ENCODE measurements around the gene DSC3.
A peak's percentile ranks its signal among the peaks of the same experiment; 100 is the strongest.
"Not testable (repeated sequence)": the region's sequence is repeated elsewhere in the genome, so short reads cannot be mapped to it uniquely, and the experiment has no call there.

DSC3 gene

DNA sequence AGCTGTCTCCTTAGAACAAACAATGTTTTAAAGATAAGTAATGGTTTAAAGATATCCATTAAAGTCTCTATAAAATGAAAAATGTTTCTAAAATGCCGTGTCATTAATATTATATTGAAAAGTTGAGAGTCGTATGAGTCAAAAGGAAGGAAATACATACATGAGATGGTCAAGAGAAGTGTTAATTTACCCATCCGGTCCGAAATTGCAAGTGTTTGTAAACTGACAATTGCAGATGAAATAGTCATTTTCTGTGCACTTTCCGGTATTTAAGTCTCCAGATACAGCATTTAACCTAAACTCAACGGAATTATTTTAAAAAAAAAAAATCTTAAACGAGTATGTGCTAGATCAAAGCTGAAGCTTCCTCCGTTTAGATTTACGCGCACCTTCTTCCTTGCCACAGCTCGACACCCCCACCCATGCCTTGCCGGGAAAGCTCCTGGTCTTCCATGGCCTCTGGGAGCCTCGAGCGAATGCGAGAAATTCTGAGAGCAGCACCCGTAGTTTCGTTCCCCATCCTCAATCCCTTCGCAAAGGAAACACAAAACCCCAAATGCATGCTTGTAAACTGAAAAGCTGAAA is 1.8 kb downstream of the DSC3 start:
- DNase-seq: no peak

DNA sequence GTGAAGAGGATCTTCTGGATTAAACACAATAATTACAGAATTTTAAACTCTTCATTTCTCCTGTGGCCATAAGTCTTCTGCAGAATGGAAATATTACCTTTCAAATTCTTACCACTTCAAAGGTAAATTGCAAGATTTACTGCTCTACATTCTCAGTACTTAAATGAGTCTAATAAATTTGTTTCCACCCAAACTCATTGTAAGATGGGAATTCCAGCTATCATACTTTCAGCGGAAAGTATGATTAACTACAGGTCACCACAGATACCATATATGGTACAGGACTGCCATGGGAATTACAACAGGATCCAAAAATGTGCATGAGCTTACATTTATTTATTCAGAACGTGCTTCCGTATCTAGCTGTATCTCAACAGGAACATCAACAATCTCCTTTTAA is 3.1 kb downstream of the DSC3 start:
- no peak for DNase-seq

DNA sequence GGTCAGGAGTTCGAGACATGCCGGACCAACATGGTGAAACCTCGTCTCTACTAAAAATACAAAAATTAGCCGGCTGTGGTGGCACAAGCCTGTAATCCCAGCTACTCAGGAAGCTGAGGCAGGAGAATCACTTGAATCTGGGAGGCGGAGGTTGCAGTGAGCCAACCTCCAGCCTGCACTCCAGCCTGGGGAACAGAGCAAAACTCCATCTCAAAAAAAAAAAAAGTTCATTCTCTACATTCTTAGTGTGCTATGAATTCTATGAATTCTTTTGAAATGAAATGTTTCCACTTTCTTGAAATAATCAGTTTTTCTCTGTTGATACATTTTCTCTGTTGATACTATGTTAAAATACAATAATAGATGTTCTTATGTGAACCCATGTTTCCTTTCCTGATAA is 4.9 kb downstream of the DSC3 start:
- DNase-seq: not testable (repeated sequence)

DNA sequence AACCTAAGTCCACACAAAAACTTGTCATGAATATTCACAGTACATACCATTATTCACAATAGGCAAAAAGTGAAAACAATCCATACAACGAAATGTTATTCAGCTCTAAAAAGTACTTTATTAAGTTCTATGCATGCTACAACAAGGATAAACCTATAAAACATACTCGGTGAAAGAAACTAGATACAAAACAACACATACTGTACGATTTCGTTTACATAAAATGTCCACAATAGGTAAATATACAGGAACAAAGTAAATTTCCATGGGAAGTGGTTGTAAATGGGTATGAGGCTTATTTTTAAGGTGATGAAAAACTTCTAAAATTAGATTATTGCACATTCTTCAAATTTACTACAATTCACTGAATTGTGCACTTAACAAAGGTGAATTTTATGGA is 8.0 kb downstream of the DSC3 start:
- DNase-seq: no peak

DNA sequence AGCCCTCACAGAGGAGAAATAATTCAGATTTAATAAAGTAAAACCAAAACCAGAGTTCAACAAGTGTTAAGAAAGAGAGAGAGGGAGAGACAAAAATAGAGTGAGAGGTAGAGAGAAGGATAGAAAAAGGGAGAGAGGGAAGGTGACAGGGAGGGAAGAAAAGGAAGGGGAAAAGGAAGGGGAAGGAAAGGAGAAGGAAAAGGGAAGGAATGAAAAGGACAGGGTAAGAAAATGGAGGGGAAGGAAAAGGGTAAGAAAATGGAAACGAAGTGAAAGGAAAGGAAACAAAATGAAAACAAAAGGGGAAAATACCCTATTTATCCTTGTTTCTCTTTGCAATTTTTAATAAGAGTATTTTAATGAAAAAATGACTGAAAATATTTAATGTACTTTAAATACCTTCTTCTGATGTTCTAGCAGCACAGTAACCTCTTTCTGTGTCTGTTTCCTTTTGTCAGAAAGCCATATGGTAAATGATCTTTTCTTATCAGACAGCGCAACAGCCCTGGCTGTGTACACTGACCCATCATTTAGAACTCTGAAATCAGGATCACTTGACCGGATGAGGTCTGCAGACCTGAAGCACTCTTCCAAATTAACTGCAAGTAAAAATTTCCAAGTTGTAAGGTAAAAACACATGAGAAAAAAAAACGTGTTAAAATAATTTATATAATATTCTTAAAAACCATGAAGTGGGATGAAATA is 11.8 kb downstream of the DSC3 start:
- DNase-seq: no peak

DNA sequence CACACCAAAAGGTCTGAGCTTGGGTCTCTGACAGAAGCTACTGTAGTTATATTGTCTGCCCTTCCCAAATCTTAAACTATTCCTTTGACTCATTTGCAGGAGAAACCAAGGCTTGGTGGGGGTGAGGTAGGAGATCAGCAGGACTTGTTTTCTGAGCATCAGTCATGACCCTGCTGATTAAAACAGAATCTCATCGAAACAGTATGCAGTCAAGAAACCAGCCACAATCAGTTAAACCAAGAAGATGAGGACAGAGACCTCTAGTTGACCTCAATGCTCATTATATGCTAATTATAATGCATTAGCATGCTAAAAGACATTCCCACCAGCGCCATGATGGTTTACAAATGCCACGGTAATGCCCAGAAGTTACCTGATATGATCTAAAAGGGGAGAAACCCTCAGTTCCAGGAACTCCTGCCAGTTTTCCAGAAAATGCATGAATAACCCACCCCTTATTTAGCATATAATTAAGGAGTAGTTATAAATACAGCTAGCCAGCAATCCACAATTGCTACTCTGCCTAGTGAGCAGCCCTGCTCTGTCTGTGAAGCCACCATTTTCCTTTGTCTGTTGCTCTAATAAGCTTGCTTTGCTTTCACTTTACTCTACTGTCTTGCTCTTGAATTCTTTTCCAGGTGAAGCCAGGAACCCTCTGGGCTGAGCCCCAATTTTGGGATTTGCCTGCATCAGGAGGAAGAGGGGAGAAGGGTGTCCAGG is 26.7 kb downstream of the DSC3 start:
- no peak for DNase-seq

DNA sequence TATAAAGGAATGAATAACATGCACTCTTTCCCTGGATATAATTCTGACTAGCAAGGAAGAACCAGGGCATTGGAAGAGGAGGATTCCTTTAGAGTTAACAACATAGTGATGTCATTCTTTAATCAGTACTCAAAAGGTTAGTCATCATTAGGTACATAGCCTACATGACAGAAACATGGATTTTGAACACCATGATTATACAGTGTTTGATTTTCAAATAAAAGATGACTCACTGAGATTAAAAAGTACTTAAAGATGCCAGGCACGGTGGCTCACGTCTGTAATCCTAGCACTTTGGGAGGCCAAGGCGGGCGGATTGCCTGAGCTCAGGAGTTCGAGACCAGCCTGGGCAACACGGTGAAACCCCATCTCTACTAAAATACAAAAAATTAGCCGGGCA is 31.1 kb downstream of the DSC3 start:
- not testable (repeated sequence) for DNase-seq

DNA sequence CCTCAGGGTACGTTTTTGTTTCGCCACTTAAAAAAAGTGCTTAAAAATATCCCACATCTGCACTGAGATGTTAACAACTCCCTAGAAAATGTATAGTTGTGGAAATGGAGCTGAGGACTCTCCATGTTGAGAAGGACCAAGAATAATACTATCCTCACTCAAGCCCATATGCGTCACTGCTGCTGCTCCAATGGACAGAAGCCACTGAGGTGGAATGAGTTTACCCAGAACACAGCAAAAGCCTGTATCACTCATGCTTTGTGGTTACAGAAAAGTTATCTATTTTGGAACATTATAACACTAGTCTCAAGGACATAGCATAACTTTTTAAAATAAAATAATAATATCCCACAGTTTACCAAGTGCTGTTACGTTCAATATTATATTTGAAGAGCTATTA is 31.9 kb downstream of the DSC3 start:
- DNase-seq: no peak

DNA sequence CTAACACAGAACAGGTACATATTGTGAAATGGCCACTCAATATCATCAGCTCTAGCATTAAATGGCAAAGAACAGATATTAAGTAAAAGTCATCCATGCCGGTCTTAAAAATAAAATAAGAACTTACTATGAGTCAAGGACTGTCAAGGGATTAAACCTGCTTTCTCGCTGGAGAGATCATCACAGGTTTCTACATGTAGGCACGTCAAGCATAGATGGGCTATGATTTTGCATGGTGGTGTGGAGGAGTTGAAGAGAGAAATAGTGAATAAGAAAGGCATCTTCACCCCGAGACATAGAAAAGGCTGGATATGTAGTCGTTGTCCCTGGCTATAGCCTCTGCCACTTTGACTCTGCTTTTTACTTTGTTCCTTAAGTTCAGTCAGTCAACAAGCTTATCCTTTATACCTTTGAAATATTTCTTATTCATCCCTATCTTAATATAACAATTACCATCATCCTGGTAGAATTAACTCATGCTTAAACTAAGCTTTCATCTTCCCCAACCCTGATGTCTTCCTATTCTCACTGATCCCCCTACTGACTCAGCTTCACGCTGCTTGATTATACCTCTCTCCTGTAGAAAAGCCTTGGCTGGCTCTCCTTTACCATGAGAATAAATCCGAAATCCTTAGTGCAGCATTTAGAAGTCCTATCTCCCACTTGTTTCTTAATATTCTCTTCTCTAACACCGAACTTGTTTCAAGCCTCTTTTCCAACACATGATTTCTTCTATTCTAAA is 42.5 kb downstream of the DSC3 start:
- DNase-seq: no peak

DNA sequence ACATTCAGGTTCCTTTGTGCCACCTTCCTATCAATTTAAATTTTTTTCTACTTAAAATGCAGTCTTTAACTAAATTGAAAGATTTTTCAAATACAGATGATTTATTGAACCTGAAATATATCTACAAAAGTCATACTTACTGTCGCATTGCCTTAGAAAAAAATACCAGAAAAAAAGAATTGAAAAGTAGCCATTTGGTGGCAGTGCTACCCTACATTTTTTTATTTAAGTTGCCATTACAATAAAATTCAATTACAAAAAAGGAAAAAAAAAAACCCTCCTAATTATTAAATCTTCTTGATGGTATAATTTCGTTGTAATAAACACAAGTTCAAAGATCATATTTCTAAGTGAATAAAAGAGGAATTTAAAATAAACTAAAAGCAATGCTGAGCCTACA is 43.4 kb downstream of the DSC3 start:
- DNase-seq: no peak

DNA sequence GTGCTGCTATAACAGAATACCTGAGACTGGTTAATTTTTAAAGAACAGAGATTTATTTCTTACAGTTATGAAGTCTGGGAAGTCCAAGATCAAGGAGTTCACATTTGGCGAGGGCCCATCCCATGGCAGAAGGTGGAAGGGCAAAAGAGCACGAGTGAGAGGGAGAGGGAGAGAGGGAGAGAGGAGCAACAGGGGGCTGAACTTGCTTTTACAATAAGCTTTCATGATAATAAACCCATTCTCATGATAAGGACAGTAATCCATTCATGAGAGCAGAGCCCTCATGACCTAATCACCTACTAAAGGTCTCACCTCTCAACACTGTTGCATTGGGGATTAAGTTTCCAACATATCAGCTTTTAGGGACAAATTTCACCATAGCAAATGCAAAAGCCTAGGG is 45.3 kb downstream of the DSC3 start:
- no peak for DNase-seq

DNA sequence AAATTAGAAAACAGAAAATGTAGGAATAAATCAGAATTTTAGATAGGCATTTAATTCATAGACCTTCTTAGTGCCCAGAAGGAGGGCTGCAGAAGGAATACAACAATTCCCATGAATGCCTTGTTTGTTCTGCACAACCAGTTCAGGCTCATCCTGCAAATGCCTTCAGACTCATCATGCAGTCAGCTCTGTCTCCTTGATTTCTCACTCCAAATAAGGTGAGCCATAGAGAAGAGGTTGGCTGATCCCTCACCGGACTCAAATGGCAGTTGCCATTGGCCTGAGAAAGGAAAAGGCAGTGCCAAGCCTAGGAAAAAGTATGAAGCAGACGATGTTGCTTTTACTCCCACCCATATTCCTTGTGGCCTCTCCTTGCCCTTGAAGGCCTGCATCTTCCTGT is 50.3 kb downstream of the DSC3 start:
- DNase-seq: no peak

DNA sequence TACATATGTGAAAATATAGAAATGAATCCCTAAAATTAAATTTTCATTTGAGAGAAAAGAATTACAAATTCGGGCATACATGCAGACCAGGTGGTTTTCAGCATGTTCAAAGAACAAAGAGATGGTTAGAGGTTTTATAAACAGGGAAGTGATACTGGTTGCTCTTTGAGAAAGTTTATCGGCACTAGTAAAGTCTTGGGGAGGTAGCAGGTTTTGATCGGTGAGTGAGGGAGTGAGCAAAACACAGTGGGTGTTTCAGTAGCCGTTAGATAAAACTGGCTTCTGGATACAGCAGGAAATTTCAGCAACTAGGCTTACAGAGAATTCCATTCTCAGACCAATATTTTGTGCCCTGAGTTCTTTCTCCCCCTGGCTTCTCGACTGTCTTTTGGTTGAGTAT is 51.1 kb downstream of the DSC3 start:
- no peak for DNase-seq

DNA sequence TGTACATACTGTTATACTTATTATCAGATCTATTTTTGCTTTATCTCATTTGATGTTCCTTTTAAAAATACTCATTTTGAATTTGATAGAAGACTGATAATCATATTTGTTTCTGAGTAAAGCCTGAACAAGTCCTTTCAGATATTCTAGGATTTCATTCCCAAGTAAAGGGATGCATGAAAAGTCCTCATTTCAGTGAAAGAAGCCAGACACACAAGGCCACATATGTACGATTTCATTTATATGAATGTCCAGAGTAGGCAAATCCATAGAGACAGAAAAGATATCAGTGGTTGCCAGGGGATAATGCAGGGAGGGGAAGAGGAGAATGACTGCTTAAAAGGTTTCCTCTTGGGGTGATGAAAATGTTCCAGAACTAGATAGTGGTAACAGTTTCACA is 53.4 kb downstream of the DSC3 start:
- no peak for DNase-seq

DNA sequence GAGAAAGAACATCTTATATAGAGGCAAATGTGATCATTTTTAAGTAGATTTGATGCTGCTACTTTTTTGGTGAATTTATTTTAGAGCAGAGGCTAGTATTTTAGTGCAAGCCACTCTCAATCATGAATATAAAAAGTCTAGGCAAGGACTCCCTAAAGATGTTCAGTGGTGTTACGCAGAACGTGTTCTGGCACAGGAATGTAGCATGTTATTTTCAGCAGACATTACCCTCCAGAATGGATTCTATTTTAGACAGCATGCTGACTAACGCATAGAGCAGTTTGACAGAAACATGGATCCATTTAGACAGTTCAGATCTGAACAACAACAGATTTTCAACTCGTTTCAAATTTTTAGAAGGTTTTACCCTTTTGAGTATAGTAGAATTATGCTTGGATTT is 54.1 kb downstream of the DSC3 start:
- DNase-seq: no peak

DNA sequence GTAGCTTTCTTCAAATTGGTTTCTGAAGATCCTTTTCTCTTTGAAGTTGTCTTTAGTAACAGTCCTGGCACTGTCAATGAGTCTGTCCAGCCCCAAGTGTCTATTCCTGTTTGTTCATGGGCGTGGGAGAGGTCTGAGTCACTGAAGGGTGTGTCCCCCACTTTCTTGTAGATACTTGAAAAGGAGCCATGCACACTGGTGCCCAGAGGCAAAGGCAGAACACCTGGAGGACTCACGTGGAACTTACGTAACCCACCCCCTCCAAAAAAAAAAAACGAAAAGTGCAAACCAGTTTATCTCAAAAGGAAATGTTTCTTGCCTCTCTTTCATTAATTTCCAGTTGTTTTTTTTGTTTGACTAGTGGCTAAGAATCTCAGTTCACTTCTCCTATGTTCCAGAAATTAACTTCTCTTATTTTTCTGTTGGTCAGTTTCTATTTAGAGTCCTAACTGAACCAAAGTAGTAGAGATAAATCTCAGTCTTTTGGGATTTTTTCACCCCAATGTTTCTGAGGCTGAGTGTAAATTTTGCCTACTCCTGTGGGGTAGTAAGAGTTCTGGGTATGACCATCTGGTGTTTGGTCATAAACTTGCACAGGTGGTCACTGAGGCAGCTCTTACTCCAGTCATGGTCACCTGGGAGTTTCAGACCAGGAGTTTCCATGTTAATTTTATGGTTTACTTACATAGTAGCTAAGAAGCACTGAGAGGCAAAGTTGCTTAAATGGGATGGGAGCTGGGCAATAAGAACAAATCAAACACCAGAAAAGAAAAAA is 54.9 kb downstream of the DSC3 start:
- no peak for DNase-seq

DNA sequence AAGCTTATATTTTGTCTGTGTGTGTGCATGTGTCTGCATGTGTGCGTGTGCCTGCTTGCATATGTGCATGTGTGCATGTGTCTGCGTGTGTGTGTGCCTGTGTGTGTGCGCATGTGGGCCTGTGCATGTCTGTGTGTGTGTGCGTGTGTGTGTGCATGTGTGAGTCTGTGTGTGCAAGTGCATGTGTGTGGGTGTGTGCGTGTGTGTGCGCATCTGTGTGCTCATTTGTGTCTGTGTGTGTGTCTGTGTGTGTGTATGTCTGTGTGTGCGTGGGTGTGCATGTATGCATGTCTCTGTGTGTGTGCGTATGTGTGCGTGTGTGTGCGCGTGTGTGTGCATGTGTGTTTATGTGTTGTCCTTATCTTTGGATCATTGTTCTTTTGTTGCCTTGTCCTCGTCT is 56.8 kb downstream of the DSC3 start:
- DNase-seq: no peak

DNA sequence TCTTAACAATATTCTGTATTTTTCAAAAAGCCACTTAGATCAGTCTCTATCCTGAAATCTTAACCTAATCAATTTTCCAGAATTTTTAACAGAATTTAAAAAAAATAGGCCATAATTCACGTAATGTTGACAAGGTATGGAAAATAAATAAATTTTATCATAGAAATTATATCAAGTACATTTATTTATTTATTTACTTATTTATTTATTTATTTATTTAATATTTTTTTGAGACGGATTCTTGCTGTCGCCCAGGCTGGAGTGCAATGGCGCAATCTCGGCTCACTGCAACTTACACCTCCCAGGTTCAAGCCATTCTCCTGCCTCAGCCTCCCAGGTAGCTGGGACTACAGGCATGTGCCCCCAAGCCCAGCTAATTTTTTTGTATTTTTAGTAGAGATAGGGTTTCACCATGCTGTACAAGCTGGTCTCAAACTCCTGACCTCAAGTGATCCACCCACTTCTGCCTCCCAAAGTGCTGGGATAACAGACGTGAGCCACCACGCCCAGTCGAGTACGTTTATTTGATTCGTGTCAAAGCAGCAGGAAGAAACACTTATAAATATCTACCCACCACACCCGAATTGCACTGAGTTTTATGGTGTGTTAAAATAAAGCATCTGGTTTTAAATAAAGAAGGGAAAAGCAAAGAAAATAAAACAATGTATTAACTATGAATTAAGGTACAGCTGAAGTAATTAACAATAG is 60.1 kb downstream of the DSC3 start:
- DNase-seq: no peak

DNA sequence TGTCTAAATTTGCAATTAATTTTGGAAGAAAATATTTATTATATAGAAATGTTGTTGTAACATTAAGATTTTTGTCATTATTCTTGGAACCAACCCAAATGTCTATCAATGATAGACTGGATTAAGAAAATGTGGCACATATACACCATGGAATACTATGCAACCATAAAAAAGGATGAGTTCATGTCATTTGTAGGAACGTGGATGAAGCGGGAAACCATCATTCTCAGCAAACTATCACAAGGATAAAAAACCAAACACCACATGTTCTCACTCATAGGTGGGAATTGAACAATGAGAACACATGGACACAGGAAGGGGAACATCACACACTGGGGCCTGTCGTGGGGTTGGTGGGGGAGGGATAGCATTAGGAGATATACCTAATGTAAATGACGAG is 64.5 kb downstream of the DSC3 start:
- DNase-seq: not testable (repeated sequence)

DNA sequence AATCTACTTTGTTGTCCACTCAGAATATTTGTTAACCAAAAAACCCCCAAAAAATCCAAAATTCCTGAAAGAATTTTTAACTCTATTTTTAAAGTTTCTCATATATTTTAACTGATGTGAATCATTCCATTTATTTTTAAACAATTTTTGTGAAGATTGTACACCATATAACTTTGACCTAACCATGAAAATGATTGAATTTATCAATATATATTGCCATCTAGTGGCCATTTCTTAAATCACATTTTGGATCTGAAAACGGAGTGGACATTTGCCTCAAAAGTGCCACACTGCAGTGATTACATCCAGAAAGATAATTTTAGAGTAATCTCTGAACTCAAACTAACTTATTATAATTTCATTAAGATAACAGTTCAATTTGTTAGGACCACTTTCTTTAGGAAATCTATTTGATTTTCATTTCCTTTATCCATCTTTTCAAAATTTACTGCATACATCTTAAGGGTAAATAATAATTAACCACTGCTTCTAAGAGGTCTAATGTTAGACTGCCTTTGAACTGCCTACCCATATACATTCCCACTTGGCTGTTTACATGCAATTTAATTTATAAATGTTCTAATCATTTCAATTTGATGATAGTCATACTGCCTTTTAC is 71.1 kb downstream of the DSC3 start:
- DNase-seq: peak; percentile 5

DNA sequence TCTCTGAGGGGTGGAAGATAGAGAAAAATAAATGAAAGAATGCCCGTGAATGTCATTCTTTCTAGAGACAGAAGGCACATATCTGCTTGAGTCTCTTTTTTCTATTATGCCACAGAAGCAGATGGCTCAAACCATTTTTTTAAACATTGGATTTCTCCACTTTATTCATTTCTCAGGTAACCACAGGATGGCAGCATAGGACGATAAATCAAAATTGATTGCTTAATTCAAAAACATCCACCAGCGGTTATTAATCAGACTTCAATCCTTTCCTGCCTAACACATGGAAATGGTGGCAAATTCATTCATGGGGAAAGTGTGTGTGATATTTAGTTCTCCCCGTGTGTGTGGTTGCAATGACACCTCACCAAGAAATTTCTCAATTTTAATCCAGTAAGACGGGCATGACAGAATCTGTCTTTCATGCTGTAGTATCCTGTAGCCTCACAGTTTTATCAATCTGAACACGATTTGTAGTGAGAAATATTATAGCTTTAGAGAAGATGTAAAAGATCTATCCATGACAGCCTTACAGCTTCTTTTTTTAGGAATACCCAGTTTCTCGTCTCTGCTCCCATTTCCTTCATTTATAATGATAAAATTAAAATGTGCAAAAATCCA is 72.2 kb downstream of the DSC3 start:
- no peak for DNase-seq
